Spinal cord (tissue), 10 donors: ENCODE results near the gene PANX1. TPM values are rescaled to one million over a fixed set of nuclear protein-coding genes. Genes with fewer than 3 reads are reported as not detected.
A peak's percentile ranks its signal among the peaks of the same experiment; 100 is the strongest.

ENCODE experiments used
- DNase-seq, 6 donors: peaks; one replicate each; pipeline versions ENCODE4 v3.0.0 to v3.0.0-alpha.2; 2013 to 2015; ENCODE audit warnings: low spot score in 6 of 6, low read depth in 4 of 6
- H3K27ac ChIP-seq: one replicate; pipeline ENCODE4 v1.5.1; 2013; ENCODE audit warnings: low read depth, low read length, control low read depth
- H3K27me3 ChIP-seq: one replicate; pipeline ENCODE4 v1.6.1; 2013; ENCODE audit warnings: low read length; ENCODE audit not compliant: control insufficient read depth, insufficient read depth
- H3K36me3 ChIP-seq: one replicate; pipeline ENCODE4 v1.6.1; 2013; ENCODE audit warnings: low read length; ENCODE audit not compliant: control insufficient read depth, insufficient read depth
- H3K4me1 ChIP-seq: one replicate; pipeline ENCODE4 v1.6.1; 2013; ENCODE audit warnings: low read length; ENCODE audit not compliant: control insufficient read depth, insufficient read depth
- H3K4me3 ChIP-seq: one replicate; pipeline ENCODE4 v1.5.1; 2013; ENCODE audit warnings: low read depth, low read length, control low read depth
- H3K9me3 ChIP-seq: one replicate; pipeline ENCODE4 v1.6.1; 2013; ENCODE audit warnings: low read length; ENCODE audit not compliant: control insufficient read depth, insufficient read depth
- WGBS: methylation state at CpG from one replicate; pipeline ENCODE4 v1.1.5; 2013; ENCODE audit warnings: missing lambda C conversion rate; ENCODE audit not compliant: insufficient coverage; 5-methylcytosine and 5-hydroxymethylcytosine counted together
- polyA plus RNA-seq, 2 donors: library from polyadenylated mRNA; unstranded; fragments of 120-200 nt; gene quantifications; one replicate each; pipeline ENCODE4 v1.2.1, GENCODE V29; 2013; ENCODE audit not compliant: insufficient read length in 2 of 2
- total RNA-seq, 2 donors: library from RNA; depleted of rRNA in 1 of 2; stranded (reverse); fragments of 120-200 nt in 1 of 2; fragments of >200 nt in 1 of 2; gene quantifications; one replicate each; pipeline versions ENCODE4 v1.2.3 to v1.2.4, GENCODE V29; 2013 to 2014
- donor health status: healthy.

PANX1 gene
- total and polyA plus RNA-seq, 4 donors = 29.4 to 69.9 (median 43.3) TPM

DNA sequence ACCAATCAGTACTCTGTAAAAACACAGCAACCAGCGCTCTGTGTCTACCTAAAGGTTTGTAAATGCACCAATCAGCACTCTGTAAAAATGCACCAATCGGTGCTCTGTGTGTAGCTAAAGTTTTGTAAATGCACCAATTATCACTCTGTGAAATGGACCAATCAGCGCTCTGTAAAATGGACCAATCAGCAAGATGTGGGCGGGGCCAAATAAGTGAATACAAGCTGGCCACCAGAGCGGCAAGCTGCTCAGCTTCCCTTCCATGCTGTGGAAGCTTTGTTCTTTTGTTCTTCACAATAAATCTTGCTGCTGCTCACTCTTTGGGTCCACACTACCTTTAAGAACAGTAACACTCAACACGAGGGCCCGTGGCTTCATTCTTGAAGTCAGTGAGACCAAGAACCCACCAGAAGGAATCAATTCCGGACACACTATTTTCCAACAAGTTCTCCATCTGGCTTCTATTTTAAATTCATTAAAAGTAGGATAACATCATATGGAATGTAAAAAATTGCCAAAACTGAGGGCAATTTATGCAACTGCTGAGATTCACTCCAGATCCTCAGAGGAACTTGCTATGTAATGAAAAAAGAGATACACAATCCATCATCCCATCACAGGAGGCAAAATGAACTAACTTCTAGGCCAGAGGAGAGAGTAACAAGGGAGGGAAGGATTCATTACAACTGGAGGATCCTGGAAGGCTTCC, 3.1 kb upstream of the PANX1 start:
- H3K27ac ChIP-seq = no peak overlapping the region
- DNase-seq = no peak
- no peak overlapping the region for H3K4me3 ChIP-seq
- no peaks in the 10 kb centered on the region for H3K9me3 ChIP-seq
- H3K27me3 ChIP-seq = no peaks in the 10 kb centered on the region
- WGBS = 89% methylated on average over 5 of the region's 8 CpGs
- H3K36me3 ChIP-seq = no peaks in the 10 kb centered on the region
- peaks cover 23% of the 10 kb centered on the region for H3K4me1 ChIP-seq

GRCh38 chr11:94127638-94128037, 1.0 kb upstream of the PANX1 start:
- no peak overlapping the region for H3K27ac ChIP-seq
- peak overlapping the region; percentile 89 for H3K4me3 ChIP-seq

GRCh38 chr11:94128291-94128745, 323 bp upstream of the PANX1 start:
- DNase-seq = peak in 1 of 6 donors; percentile 39
- H3K27ac ChIP-seq = peak overlapping the region; percentile 93
- H3K9me3 ChIP-seq = no peaks in the 10 kb centered on the region
- no peaks in the 10 kb centered on the region for H3K27me3 ChIP-seq
- no peaks in the 10 kb centered on the region for H3K36me3 ChIP-seq
- H3K4me3 ChIP-seq = peak overlapping the region; percentile 89
- peaks cover 29% of the 10 kb centered on the region for H3K4me1 ChIP-seq
- WGBS = under 1% methylated on average over 21 of the region's 23 CpGs

More at GRCh38 chr11:94127638-94128037, 1.0 kb upstream of the PANX1 start:
- Histone ChIP-seq H3K36me3 (no peaks in the 10 kb centered on the region), H3K4me1 (peaks cover 29% of the 10 kb centered on the region), H3K9me3 (no peaks in the 10 kb centered on the region), H3K27me3 (no peaks in the 10 kb centered on the region)
- DNase-seq = no peak

DNA sequence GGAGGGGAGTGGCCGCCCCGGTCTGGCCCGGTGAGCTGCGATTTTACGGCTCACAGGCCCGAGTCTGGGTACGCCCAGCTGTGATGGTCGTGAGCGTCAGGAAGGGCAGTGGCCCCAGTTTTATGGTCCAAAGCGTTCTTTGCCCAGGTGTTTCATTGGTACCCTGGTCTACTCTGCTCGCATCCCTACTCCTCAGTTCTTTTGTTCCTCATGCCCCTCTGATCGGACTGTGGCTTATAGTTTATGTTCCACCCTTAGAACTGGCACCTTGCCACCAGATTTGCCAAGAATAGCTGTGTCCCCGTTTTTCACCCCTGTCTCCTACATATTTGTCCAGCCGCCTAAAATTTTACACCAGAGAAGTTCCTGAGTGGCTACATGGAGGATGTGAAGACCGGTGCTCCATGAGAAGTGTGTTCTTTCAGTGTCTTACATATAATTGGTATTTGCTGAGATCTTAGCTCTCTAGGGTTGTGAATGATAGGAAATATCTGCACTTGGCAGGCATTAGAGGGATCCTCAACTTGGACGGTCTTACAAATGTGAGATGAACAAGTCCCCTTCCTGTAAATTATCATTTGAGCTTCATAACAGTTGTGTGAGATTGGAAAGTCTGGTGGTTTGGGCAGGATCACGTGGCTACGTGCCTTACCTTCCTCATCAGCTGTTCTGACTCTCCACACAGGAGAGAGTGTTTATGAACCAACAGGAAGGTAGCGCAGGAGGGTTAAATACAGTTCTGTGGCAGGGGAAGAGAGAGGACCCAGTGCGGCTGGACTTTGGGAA, 1.1 kb downstream of the PANX1 start:
- H3K4me1 ChIP-seq = peaks cover 34% of the 10 kb centered on the region
- peak overlapping the region; percentile 78 for H3K27ac ChIP-seq
- H3K4me3 ChIP-seq = peak overlapping the region; percentile 89
- 9% methylated on average over 15 of the region's 20 CpGs for WGBS
- H3K9me3 ChIP-seq = no peaks in the 10 kb centered on the region
- H3K27me3 ChIP-seq = no peaks in the 10 kb centered on the region
- H3K36me3 ChIP-seq = no peaks in the 10 kb centered on the region
- peak in 4 of 6 donors; percentile 21 to 72 (median 42) for DNase-seq

GRCh38 chr11:94130298-94131046, 1.8 kb downstream of the PANX1 start:
- Histone ChIP-seq H3K4me3 (peak overlapping the region; percentile 89), H3K9me3 (no peaks in the 10 kb centered on the region), H3K27me3 (no peaks in the 10 kb centered on the region), H3K27ac (peak overlapping the region; percentile 78), H3K36me3 (no peaks in the 10 kb centered on the region), H3K4me1 (peaks cover 38% of the 10 kb centered on the region)
- WGBS = 65% methylated on average over 7 of the region's 7 CpGs
- peak in 1 of 6 donors; percentile 4 for DNase-seq

GRCh38 chr11:94131047-94131717, 2.5 kb downstream of the PANX1 start:
- Histone ChIP-seq H3K9me3 (no peaks in the 10 kb centered on the region), H3K4me3 (no peak overlapping the region), H3K4me1 (peaks cover 38% of the 10 kb centered on the region), H3K36me3 (no peaks in the 10 kb centered on the region), H3K27ac (no peak overlapping the region), H3K27me3 (no peaks in the 10 kb centered on the region)
- no peak for DNase-seq
- WGBS = 50% methylated on average over 1 of the region's 3 CpGs

- WGBS = 0% methylated on average over 1 of the region's 1 CpG
- peaks cover 38% of the 10 kb centered on the region for H3K4me1 ChIP-seq
Measured at GRCh38 chr11:94131718-94132115, 3.1 kb downstream of the PANX1 start.

DNA sequence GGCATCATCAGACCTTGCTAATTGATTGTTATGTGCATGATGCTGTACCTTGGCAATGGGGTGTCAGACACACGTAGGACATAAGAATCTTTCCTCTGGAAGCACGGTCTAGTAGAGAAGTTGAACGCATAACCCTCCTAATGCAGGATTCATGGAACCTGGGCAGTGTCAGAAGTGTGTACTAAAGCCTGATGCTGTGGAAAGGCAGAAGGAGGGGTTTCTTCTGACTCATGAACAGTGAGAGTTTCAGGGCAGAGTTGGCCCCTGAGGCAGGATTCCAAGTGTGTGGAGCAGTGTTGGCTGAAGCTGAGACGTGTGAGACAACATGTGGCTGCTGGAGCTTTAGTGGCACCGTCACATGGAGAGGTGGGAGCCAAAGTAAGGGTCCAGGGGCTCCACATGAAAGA, 3.5 kb downstream of the PANX1 start:
- no peak for DNase-seq
- Histone ChIP-seq H3K4me1 (peaks cover 38% of the 10 kb centered on the region), H3K27ac (no peak overlapping the region), H3K4me3 (no peak overlapping the region), H3K27me3 (no peaks in the 10 kb centered on the region), H3K9me3 (no peaks in the 10 kb centered on the region), H3K36me3 (no peaks in the 10 kb centered on the region)
- 70% methylated on average over 5 of the region's 5 CpGs for WGBS

More at GRCh38 chr11:94131718-94132115, 3.1 kb downstream of the PANX1 start:
- Histone ChIP-seq H3K27ac (no peak overlapping the region), H3K27me3 (no peaks in the 10 kb centered on the region), H3K9me3 (no peaks in the 10 kb centered on the region), H3K4me3 (no peak overlapping the region), H3K36me3 (no peaks in the 10 kb centered on the region)
- DNase-seq = peak in 1 of 6 donors; percentile 21

DNA sequence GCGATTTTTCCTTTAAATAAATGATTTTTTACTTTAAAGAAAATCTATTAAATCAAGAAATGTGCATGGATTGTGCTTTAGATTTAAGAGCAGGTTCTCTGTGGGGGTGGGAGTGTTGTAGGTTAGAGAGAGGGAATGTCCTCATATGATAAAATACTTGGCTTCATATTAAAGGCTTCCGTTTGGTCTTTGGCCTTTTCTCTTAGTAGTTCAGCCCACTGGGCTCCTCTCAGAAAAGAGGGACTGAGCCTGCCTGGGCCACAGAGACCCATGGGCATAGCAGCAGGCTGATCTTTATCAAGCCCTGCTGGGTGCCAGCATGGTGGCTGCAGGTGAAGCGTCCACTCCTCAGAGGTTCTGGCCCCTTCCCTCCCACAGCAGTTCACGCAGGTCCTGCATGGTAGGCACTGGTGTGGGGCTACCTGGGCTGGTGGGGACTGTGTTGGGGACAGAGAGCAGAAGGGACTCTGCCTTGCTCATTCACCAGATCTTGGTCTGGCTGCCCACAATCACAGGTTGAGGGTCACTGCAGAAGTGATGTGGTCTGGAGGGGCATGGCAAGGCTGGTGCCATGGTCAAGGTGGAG, 4.3 kb downstream of the PANX1 start:
- Histone ChIP-seq H3K4me1 (peaks cover 34% of the 10 kb centered on the region), H3K27ac (no peak overlapping the region), H3K9me3 (no peaks in the 10 kb centered on the region), H3K4me3 (no peak overlapping the region), H3K36me3 (no peaks in the 10 kb centered on the region), H3K27me3 (no peaks in the 10 kb centered on the region)
- 73% methylated on average over 2 of the region's 4 CpGs for WGBS
- DNase-seq = no peak
